Vagina (tissue), 2 donors: ENCODE results near the gene SLC9A9. TPM values are rescaled to one million over a fixed set of nuclear protein-coding genes. Genes with fewer than 3 reads are reported as not detected.

Experiments used
- DNase-seq, 2 donors: peaks; one replicate each; pipeline ENCODE4 v3.0.0-alpha.2; 2017; ENCODE audit errors: extremely low spot score in 2 of 2
- H3K27ac ChIP-seq: fragments of 200-600 bp; sonication (generic); one replicate; pipeline ENCODE4 v1.5.1; 2019
- H3K27me3 ChIP-seq: fragments of 200-600 bp; sonication (generic); one replicate; pipeline ENCODE4 v1.5.1; 2019
- H3K36me3 ChIP-seq, 2 donors: fragments of 200-600 bp; sonication (generic); one replicate each; pipeline ENCODE4 v1.5.1; 2017 to 2019
- H3K4me1 ChIP-seq: fragments of 200-600 bp; sonication (generic); one replicate; pipeline ENCODE4 v1.5.1; 2019
- H3K4me3 ChIP-seq, 2 donors: fragments of 200-600 bp; sonication (generic); 1 replicate in 1 of 2; 2 replicates in 1 of 2; pipeline ENCODE4 v1.5.1; 2016 to 2019
- H3K9me3 ChIP-seq: fragments of 200-600 bp; sonication (generic); one replicate; pipeline ENCODE4 v1.5.1; 2019
- CTCF ChIP-seq, 3 experiments: fragments of 450-650 bp in 2 of 3; fragments of 200-600 bp in 1 of 3; sonication (generic) in 1 of 3; IDR thresholded peaks; one replicate each; pipeline ENCODE4 v1.5.1; 2017 to 2019; ENCODE audit warnings: antibody characterized with exemption in 3 of 3, mild to moderate bottlenecking in 2 of 3, moderate library complexity in 2 of 3
- POLR2A ChIP-seq, 2 donors: fragments of 450-650 bp; IDR thresholded peaks; one replicate each; pipeline ENCODE4 v1.6.1; 2017; ENCODE audit warnings: antibody characterized with exemption in 2 of 2, mild to moderate bottlenecking in 2 of 2, moderate library complexity in 2 of 2
- POLR2AphosphoS5 ChIP-seq, 2 donors: sonication (generic); formaldehyde crosslinking; IDR thresholded peaks; one replicate each; pipeline ENCODE4 v1.9.0; 2017; ENCODE audit warnings: antibody characterized with exemption in 2 of 2, mild to moderate bottlenecking in 2 of 2, low read depth in 1 of 2; ENCODE audit not compliant: insufficient read depth in 1 of 2
- intact Hi-C: fragments of 100-400 bp; cut with DNase I; formaldehyde crosslinking; loops from one replicate; pipeline ENCODE4 v1.15.1; 2023
- total RNA-seq: library from RNA; depleted of rRNA; stranded (reverse); fragments of >200 nt; gene quantifications from one replicate; pipeline ENCODE4 v1.2.3, GENCODE V29; 2016

The SLC9A9 gene
- total RNA-seq, 1 donor from 2014 or later: 30.7 TPM

- intact Hi-C loops: no loop called here
- DNase-seq: no peak
- Histone ChIP-seq H3K4me1 (no peaks in the 10 kb centered on the region), H3K27ac (no peak overlapping the region), H3K27me3 (no peaks in the 10 kb centered on the region), H3K4me3 (no peak overlapping the region), H3K9me3 (no peaks in the 10 kb centered on the region), H3K36me3 (no peaks in the 10 kb centered on the region)
- TF ChIP-seq POLR2A (IDR thresholded peaks at IDR 0.05) (no peak), CTCF (IDR thresholded peaks at IDR 0.05) (no peak)
Observed at GRCh38 chr3:143514874-143515273, 333.4 kb downstream of the SLC9A9 start.

- no peak for TF ChIP-seq POLR2AphosphoS5 (IDR thresholded peaks at IDR 0.05; ENCODE audit: insufficient read depth in 1 of 2, low read depth in 1 of 2)
- no peak for TF ChIP-seq CTCF (IDR thresholded peaks at IDR 0.05)
- TF ChIP-seq POLR2A (IDR thresholded peaks at IDR 0.05): no peak
- H3K9me3 ChIP-seq: no peaks in the 10 kb centered on the region
- H3K27ac ChIP-seq: no peak overlapping the region
- intact Hi-C loops: no loop called here
- H3K27me3 ChIP-seq: no peaks in the 10 kb centered on the region
- no peak for DNase-seq
- H3K4me3 ChIP-seq: no peak overlapping the region
- no peaks in the 10 kb centered on the region for H3K36me3 ChIP-seq
- H3K4me1 ChIP-seq: no peaks in the 10 kb centered on the region
Observed at GRCh38 chr3:143514109-143514508, 334.2 kb downstream of the SLC9A9 start.

- intact Hi-C loops: no loop called here
- no peak for DNase-seq
- H3K36me3 ChIP-seq: no peaks in the 10 kb centered on the region
- H3K27ac ChIP-seq: no peak overlapping the region
- peaks cover 9% of the 10 kb centered on the region for H3K4me1 ChIP-seq
- H3K9me3 ChIP-seq: no peaks in the 10 kb centered on the region
- H3K27me3 ChIP-seq: no peaks in the 10 kb centered on the region
- TF ChIP-seq CTCF (IDR thresholded peaks at IDR 0.05): no peak
- TF ChIP-seq POLR2AphosphoS5 (IDR thresholded peaks at IDR 0.05; ENCODE audit: insufficient read depth in 1 of 2, low read depth in 1 of 2): no peak
- no peak for TF ChIP-seq POLR2A (IDR thresholded peaks at IDR 0.05)
- H3K4me3 ChIP-seq: no peak overlapping the region
Observed at GRCh38 chr3:143511174-143511879, 336.9 kb downstream of the SLC9A9 start.

GRCh38 chr3:143510601-143511000, 337.7 kb downstream of the SLC9A9 start:
- Histone ChIP-seq H3K27ac (no peak overlapping the region), H3K9me3 (no peaks in the 10 kb centered on the region), H3K36me3 (no peaks in the 10 kb centered on the region), H3K4me1 (peaks cover 9% of the 10 kb centered on the region), H3K27me3 (no peaks in the 10 kb centered on the region), H3K4me3 (no peak overlapping the region)
- intact Hi-C loops: no loop called here
- TF ChIP-seq POLR2A (IDR thresholded peaks at IDR 0.05) (no peak), POLR2AphosphoS5 (IDR thresholded peaks at IDR 0.05; ENCODE audit: insufficient read depth in 1 of 2, low read depth in 1 of 2) (no peak), CTCF (IDR thresholded peaks at IDR 0.05) (no peak)
- no peak for DNase-seq

GRCh38 chr3:143507735-143508580, 340.3 kb downstream of the SLC9A9 start:
- H3K27ac ChIP-seq: no peak overlapping the region
- no peak for DNase-seq
- no peaks in the 10 kb centered on the region for H3K9me3 ChIP-seq
- H3K36me3 ChIP-seq: no peaks in the 10 kb centered on the region
- intact Hi-C loops: no loop called here
- H3K4me3 ChIP-seq: no peak overlapping the region
- peaks cover 9% of the 10 kb centered on the region for H3K4me1 ChIP-seq
- H3K27me3 ChIP-seq: no peaks in the 10 kb centered on the region
- no peak for TF ChIP-seq POLR2AphosphoS5 (IDR thresholded peaks at IDR 0.05; ENCODE audit: insufficient read depth in 1 of 2, low read depth in 1 of 2)
- TF ChIP-seq POLR2A (IDR thresholded peaks at IDR 0.05): no peak
- no peak for TF ChIP-seq CTCF (IDR thresholded peaks at IDR 0.05)
